Omental fat pad (tissue), 4 donors: ENCODE measurements around the gene TNIP2. TPM values are rescaled to one million over a fixed set of nuclear protein-coding genes. Genes with fewer than 3 reads are reported as not detected.

Experiments used
- ATAC-seq: fragments of 150-250 bp; one replicate; pipeline ENCODE4 v1.9.1; 2016; ENCODE audit warnings: mild to moderate bottlenecking, moderate library complexity; ENCODE audit not compliant: low FRiP score
- DNase-seq: peaks from one replicate; pipeline ENCODE4 v3.0.0-alpha.2; 2019; ENCODE audit warnings: low spot score
- CTCF ChIP-seq, 3 donors: fragments of 450-650 bp; IDR thresholded peaks; one replicate each; pipeline ENCODE4 v1.5.1; 2016 to 2017; ENCODE audit warnings: antibody characterized with exemption in 3 of 3, mild to moderate bottlenecking in 3 of 3, moderate library complexity in 2 of 3
- total RNA-seq, 4 donors: library from RNA; depleted of rRNA; stranded (reverse); fragments of >200 nt; gene quantifications; one replicate each; pipeline ENCODE4 v1.1.0, GENCODE V29; 2016

TNIP2 gene
- total RNA-seq, 4 donors from 2014 or later: 50.1 to 108 (median 75.4) TPM

- TF ChIP-seq CTCF (IDR thresholded peaks at IDR 0.05): no peak
- no peak for DNase-seq
- ATAC-seq: no peak
Observed at GRCh38 chr4:2722033-2722432, 34.1 kb downstream of the TNIP2 start.

- no peak for TF ChIP-seq CTCF (IDR thresholded peaks at IDR 0.05)
- DNase-seq (no peak), ATAC-seq (no peak)
Observed at GRCh38 chr4:2721586-2721985, 34.5 kb downstream of the TNIP2 start.

GRCh38 chr4:2716236-2716635 is 39.9 kb downstream of the TNIP2 start:
- no peak for TF ChIP-seq CTCF (IDR thresholded peaks at IDR 0.05)
- no peak for DNase-seq
- no peak for ATAC-seq

GRCh38 chr4:2715426-2715825 is 40.7 kb downstream of the TNIP2 start:
- TF ChIP-seq CTCF (IDR thresholded peaks at IDR 0.05): no peak
- ATAC-seq (no peak), DNase-seq (no peak)

GRCh38 chr4:2714918-2715317 is 41.2 kb downstream of the TNIP2 start:
- ATAC-seq (no peak), DNase-seq (no peak)
- TF ChIP-seq CTCF (IDR thresholded peaks at IDR 0.05): no peak

- DNase-seq: no peak
- peak; percentile 18 for ATAC-seq
- no peak for TF ChIP-seq CTCF (IDR thresholded peaks at IDR 0.05)
Observed at GRCh38 chr4:2714061-2714770, 41.9 kb downstream of the TNIP2 start.

- TF ChIP-seq CTCF (IDR thresholded peaks at IDR 0.05): no peak
- DNase-seq (no peak), ATAC-seq (no peak)
Observed at GRCh38 chr4:2713337-2713736, 42.8 kb downstream of the TNIP2 start.
